GM12878 (cell line): ENCODE results near the gene GGPS1. TPM values are rescaled to one million over a fixed set of nuclear protein-coding genes. Genes with fewer than 3 reads are reported as not detected.
A peak's percentile ranks its signal among the peaks of the same experiment; 100 is the strongest.

Experiments
- ATAC-seq: fragments of 200-7000 bp; cut with Tn5 transposase; 3 replicates; pipeline ENCODE4 v1.9.1; 2020; ENCODE audit warnings: mild to moderate bottlenecking, moderate library complexity
- BruUV-seq: library from RNA; stranded (reverse); fragments of 400-500 nt; replicated peaks from 2 replicates; lab custom pipeline; 2021; lab: Mats Ljungman, UMichigan
- CTCF ChIA-PET: fragments of 300-600 bp; sonication (Branson Sonifier 250); formaldehyde crosslinking; extraction: SDS; loops from one replicate; lab custom pipeline; 2021; ENCODE audit warnings: inconsistent platforms; lab: Yijun Ruan, JAX
- POLR2A ChIA-PET: fragments of 350-600 bp; formaldehyde crosslinking; extraction: SDS; loops from one replicate; lab custom pipeline; 2021; ENCODE audit warnings: inconsistent platforms; lab: Charles Lee
- RAD21 ChIA-PET: fragments of 300-600 bp; sonication (Branson Sonifier 250); formaldehyde crosslinking; loops from one replicate; lab custom pipeline; 2023; ENCODE audit warnings: antibody characterized with exemption; ENCODE audit not compliant: unreplicated experiment; lab: Charles Lee
- SMC1A ChIA-PET: fragments of 300-600 bp; sonication (Branson Sonifier 250); formaldehyde crosslinking; loops from one replicate; lab custom pipeline; 2023; ENCODE audit not compliant: unreplicated experiment, uncharacterized antibody; lab: Charles Lee
- DNase-seq: peaks from one replicate; pipeline ENCODE4 v3.0.0-alpha.2; 2011; ENCODE audit warnings: low read depth, low spot score
- FAIRE-seq: peaks from 3 replicates; lab custom pipeline; 2011; peaks lifted over from hg19 to GRCh38; lab: Jason Lieb, UNC
- H2AFZ ChIP-seq: 2 replicates; pipeline ENCODE4 v1.6.0; 2011; ENCODE audit warnings: low read depth, low read length, control low read depth; ENCODE audit not compliant: control insufficient read depth
- H3K27ac ChIP-seq: 2 replicates; pipeline ENCODE4 v1.5.1; 2011; ENCODE audit warnings: control low read depth; ENCODE audit not compliant: control insufficient read depth, insufficient read depth
- H3K27me3 ChIP-seq, 2 experiments: replicated peaks in 1 of 2; 2 replicates each; pipeline versions ENCODE4 v1.6.0 to v1.6.1; 2011; ENCODE audit warnings: low read length in 1 of 2; ENCODE audit not compliant: control insufficient read depth in 2 of 2, insufficient read depth in 2 of 2
- H3K36me3 ChIP-seq, 2 experiments: 2 replicates each; pipeline ENCODE4 v1.5.1; 2011; ENCODE audit warnings: low read length in 1 of 2; ENCODE audit not compliant: control insufficient read depth in 2 of 2, insufficient read depth in 2 of 2
- H3K4me1 ChIP-seq: 2 replicates; pipeline ENCODE4 v1.6.1; 2011; ENCODE audit warnings: mild to moderate bottlenecking, low read length, moderate library complexity, mixed read lengths; ENCODE audit not compliant: control insufficient read depth, insufficient read depth
- H3K4me2 ChIP-seq: 2 replicates; pipeline ENCODE4 v1.6.0; 2011; ENCODE audit warnings: control low read depth; ENCODE audit not compliant: control insufficient read depth, insufficient read depth
- H3K4me3 ChIP-seq: fragments of 200-600 bp; sonication (generic); 2 replicates; pipeline ENCODE4 v1.5.1; 2016
- H3K79me2 ChIP-seq: 2 replicates; pipeline ENCODE4 v1.6.0; 2011; ENCODE audit warnings: low read length; ENCODE audit not compliant: control insufficient read depth, insufficient read depth
- H3K9ac ChIP-seq: 2 replicates; pipeline ENCODE4 v1.8.0; 2011; ENCODE audit warnings: low read length, control low read depth, mixed read lengths; ENCODE audit not compliant: control insufficient read depth, insufficient read depth
- H3K9me3 ChIP-seq: replicated peaks from 3 replicates; pipeline ENCODE4 v1.5.1; 2011; ENCODE audit warnings: mild to moderate bottlenecking, low read length; ENCODE audit not compliant: control insufficient read depth, insufficient read depth
- H4K20me1 ChIP-seq: 2 replicates; pipeline ENCODE4 v1.6.0; 2011; ENCODE audit not compliant: control insufficient read depth, insufficient read depth
- EP300 ChIP-seq, 2 experiments: fragments of 150-350 bp in 1 of 2; IDR thresholded peaks; 2 replicates each; pipeline ENCODE4 v1.6.1; 2011 to 2012; ENCODE audit warnings: low read depth in 2 of 2, low read length in 2 of 2, borderline replicate concordance in 1 of 2, improper control_type of control experiment in 1 of 2, inconsistent platforms in 1 of 2; ENCODE audit not compliant: control insufficient read depth in 1 of 2
- GABPA ChIP-seq: IDR thresholded peaks from 2 replicates; pipeline ENCODE4 v1.6.1; 2014; ENCODE audit warnings: antibody characterized with exemption, low read depth, mild to moderate bottlenecking, inconsistent platforms
- GATAD2B ChIP-seq: fragments of 450-650 bp; conservative IDR thresholded peaks from 2 replicates; pipeline ENCODE4 v1.6.1; 2017; ENCODE audit warnings: low read depth, mild to moderate bottlenecking, moderate library complexity
- HDGF ChIP-seq: fragments of 450-650 bp; IDR thresholded peaks from 2 replicates; pipeline ENCODE4 v1.6.1; 2016; ENCODE audit warnings: antibody characterized with exemption
- IKZF2 ChIP-seq, 2 experiments: fragments of 450-650 bp; IDR thresholded peaks; 2 replicates each; pipeline ENCODE4 v1.6.1; 2017; ENCODE audit warnings: mild to moderate bottlenecking in 2 of 2, moderate library complexity in 2 of 2
- JUNB ChIP-seq: IDR thresholded peaks from 2 replicates; pipeline ENCODE4 v1.6.1; 2016; ENCODE audit warnings: antibody characterized with exemption, mild to moderate bottlenecking
- MLLT1 ChIP-seq: fragments of 450-650 bp; IDR thresholded peaks from 2 replicates; pipeline ENCODE4 v1.6.1; 2016; ENCODE audit warnings: mild to moderate bottlenecking
- NBN ChIP-seq: fragments of 450-650 bp; IDR thresholded peaks from 2 replicates; pipeline ENCODE4 v1.6.1; 2016
- POLR2AphosphoS2 ChIP-seq: IDR thresholded peaks from 2 replicates; pipeline ENCODE4 v1.6.1; 2011; ENCODE audit warnings: low read depth, mild to moderate bottlenecking, low read length, improper control_type of control experiment, moderate library complexity
- RELB ChIP-seq: fragments of 450-650 bp; IDR thresholded peaks from 2 replicates; pipeline ENCODE4 v1.6.1; 2017; ENCODE audit warnings: low read depth, mild to moderate bottlenecking, moderate library complexity
- SIX5 ChIP-seq: IDR thresholded peaks from 2 replicates; pipeline ENCODE4 v1.6.1; 2011; ENCODE audit warnings: mild to moderate bottlenecking, low read depth, low read length, moderate library complexity; ENCODE audit not compliant: severe bottlenecking
- SMAD1 ChIP-seq: fragments of 450-650 bp; IDR thresholded peaks from 2 replicates; pipeline ENCODE4 v1.6.1; 2018; ENCODE audit warnings: mild to moderate bottlenecking, low read depth; ENCODE audit not compliant: partially characterized antibody
- SREBF1 ChIP-seq: IDR thresholded peaks from 2 replicates; pipeline ENCODE4 v1.6.1; 2012; ENCODE audit warnings: mild to moderate bottlenecking, low read length
- SRF ChIP-seq, 2 experiments: IDR thresholded peaks; 2 replicates each; pipeline ENCODE4 v1.6.1; 2011; ENCODE audit warnings: low read depth in 2 of 2, low read length in 2 of 2, mild to moderate bottlenecking in 1 of 2, moderate library complexity in 1 of 2
- SUPT20H ChIP-seq: IDR thresholded peaks from 2 replicates; pipeline ENCODE4 v1.6.1; 2011; ENCODE audit warnings: low read depth, mild to moderate bottlenecking, low read length, moderate library complexity, borderline replicate concordance; ENCODE audit not compliant: control insufficient read depth
- SUZ12 ChIP-seq: fragments of 200-600 bp; sonication (generic); IDR thresholded peaks from one replicate; pipeline ENCODE4 v1.6.1; 2018; ENCODE audit warnings: antibody characterized with exemption, mild to moderate bottlenecking; ENCODE audit not compliant: unreplicated experiment
- ZNF274 ChIP-seq: IDR thresholded peaks from one replicate; pipeline ENCODE4 v1.8.0; 2011; ENCODE audit not compliant: insufficient read length, insufficient read depth
- WGBS: methylation state at CpG from one replicate; pipeline ENCODE4 v1.1.6; 2016; ENCODE audit warnings: low lambda C conversion rate; ENCODE audit not compliant: insufficient replicate concordance, insufficient coverage; ENCODE audit errors: missing lambda C conversion rate; 5-methylcytosine and 5-hydroxymethylcytosine counted together
- in situ Hi-C: fragments of 300-500 bp; cut with MboI; formaldehyde crosslinking; loops from 9 replicates; pipeline ENCODE4 v1.14.3; 2018; ENCODE audit warnings: mixed read lengths
- intact Hi-C: fragments of 100-400 bp; cut with micrococcal nuclease; formaldehyde crosslinking; loops from one replicate; pipeline ENCODE4 v1.14.2; 2022; ENCODE audit not compliant: unreplicated experiment
- polyA plus RNA-seq, 11 experiments: library from polyadenylated mRNA; depleted of rRNA in 4 of 11; unstranded in 6 of 11; stranded (reverse) in 5 of 11; fragments of >200 nt; fragmentation: Nextera tagmentation in 4 of 11; fragmentation: Illumina TruSeq in 1 of 11; extraction: Ambion mirVana in 4 of 11; extraction: Trizol in 1 of 11; gene quantifications; 1 replicate in 1 of 11; 2 replicates in 10 of 11; pipeline versions ENCODE4 v1.2.1 to v1.2.3, GENCODE V29; 2011 to 2016; ENCODE audit warnings: inconsistent platforms in 2 of 11, missing spikeins in 2 of 11, low read depth in 1 of 11
- total RNA-seq, 4 experiments: library from RNA; depleted of rRNA in 3 of 4; stranded (reverse); fragments of >200 nt in 3 of 4; fragmentation: Illumina TruSeq in 1 of 4; extraction: Trizol in 1 of 4; gene quantifications; 2 replicates each; pipeline versions ENCODE4 v1.2.1 to v1.2.3, GENCODE V29; 2013 to 2021
- TF ChIP-seq, protein P1 (sequence below): IDR thresholded peaks from 2 replicates; pipeline ENCODE4 v1.6.1; 2011; ENCODE audit warnings: borderline replicate concordance, low read depth, mild to moderate bottlenecking, moderate library complexity, mixed read lengths, low read length; ENCODE audit not compliant: insufficient read depth; ENCODE audit errors: extremely low read length

The GGPS1 gene
- total and polyA plus RNA-seq, 10 of the 15 experiments (the other 5 are each of a cell fraction or from before 2014, with no cell fraction given): 15.1 to 36.0 (median 25.3) TPM

DNA sequence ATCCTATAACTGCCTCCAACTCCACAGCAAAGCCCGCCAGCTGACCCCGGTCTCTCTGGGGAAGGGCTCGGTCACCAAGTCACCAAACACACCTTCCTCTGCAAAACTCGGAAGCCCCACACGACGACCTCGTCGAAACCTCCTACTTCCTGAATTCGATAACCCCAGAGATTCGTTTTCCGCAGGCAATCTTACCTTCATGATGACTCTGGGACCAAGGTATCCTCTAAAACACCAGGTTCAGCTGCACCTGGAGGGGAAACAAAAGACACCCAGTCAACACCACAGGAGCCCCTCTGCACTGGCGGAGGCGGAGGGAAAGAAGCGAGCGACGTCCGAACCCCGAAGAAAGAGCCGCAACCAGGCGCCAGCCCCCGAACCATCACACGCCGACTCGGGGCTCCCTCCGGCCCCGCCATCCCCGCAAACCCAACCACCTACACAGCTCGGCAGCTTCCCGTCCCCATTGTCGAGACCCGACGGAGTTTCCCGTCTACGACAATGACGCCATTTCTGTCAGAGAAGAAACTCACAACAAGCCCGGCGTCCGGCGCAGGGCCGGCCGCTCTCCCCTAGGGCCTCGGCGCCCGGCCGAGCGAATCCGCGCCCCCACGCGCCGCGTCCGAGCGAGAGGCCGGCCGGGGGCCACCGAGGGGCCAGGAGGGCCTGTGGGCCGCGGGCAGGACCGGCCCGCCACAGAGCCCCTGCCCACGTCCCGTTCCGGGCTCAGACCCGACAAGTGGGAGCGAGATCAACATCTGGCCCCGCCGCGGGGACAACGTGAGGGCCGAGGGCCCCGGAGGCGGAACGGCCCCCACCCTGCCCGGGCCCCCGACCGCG, 1.4 kb upstream of the GGPS1 start:
- no peaks in the 10 kb centered on the region for H3K27me3 ChIP-seq
- DNase-seq (peak; percentile 32), FAIRE-seq (peak; percentile 71), ATAC-seq (peak; percentile 10)
- H3K9ac ChIP-seq: peak overlapping the region; percentile 96
- H3K4me2 ChIP-seq: peak overlapping the region; percentile 86
- no TSS peak for BruUV-seq
- in situ Hi-C loops: no loop called here
- RAD21 ChIA-PET: interaction anchor here (2.9 kb wide), 1 partner anchor 68 kb away, joined by 15 read pairs; no protein-coding TSS in a partner anchor
- peak overlapping the region; percentile 84 for H3K4me3 ChIP-seq
- H3K79me2 ChIP-seq: peaks cover 90% of the 10 kb centered on the region
- peaks cover 8% of the 10 kb centered on the region; the same call in 1 of the 2 replicates for H3K4me1 ChIP-seq
- H3K27ac ChIP-seq: peak overlapping the region; percentile 83
- POLR2A ChIA-PET: interaction anchor here (0.8 to 3.5 kb wide), 4 partner anchors 9 to 65 kb away, joined by 4 to 16 read pairs (median 6); no protein-coding TSS in a partner anchor
- peaks cover 2% of the 10 kb centered on the region for H4K20me1 ChIP-seq
- WGBS: under 1% methylated on average over 77 of the region's 78 CpGs
- CTCF ChIA-PET: interaction anchor here (0.6 to 2.8 kb wide), 3 partner anchors 9 to 90 kb away, joined by 3 to 16 read pairs (median 3); no protein-coding TSS in a partner anchor
- no peaks in the 10 kb centered on the region; the same call in 2 of the 3 replicates for H3K9me3 ChIP-seq
- peak overlapping the region; percentile 2 for H2AFZ ChIP-seq
- SMC1A ChIA-PET: interaction anchor here (1.4 to 4.3 kb wide), 3 partner anchors 55 to 75 kb away, joined by 5 to 21 read pairs (median 6); no protein-coding TSS in a partner anchor
- intact Hi-C loops: loop anchor here (5.0 kb wide), 2 partner anchors 175 to 200 kb away; partner anchors contain the start of genes B3GALNT2 and TOMM20
- H3K36me3 ChIP-seq: peaks cover 0 to 3% of the 10 kb centered on the region in 2 experiments; a peak in 1 of 4 replicates
- TF ChIP-seq SUZ12 (no peak), SREBF1 (no peak), ZNF274 (no peak), GABPA (no peak), MLLT1 (peak; percentile 39; the same call in 1 of the 2 replicates), NBN (peak; percentile 70), HDGF (0 out of 2 replicates have a peak, but pooled peaks have one; percentile 58), JUNB (no peak), GATAD2B (no peak; the same call in none of the 2 replicates), SUPT20H (no peak), RELB (peak; percentile 41; the same call in 1 of the 2 replicates), POLR2AphosphoS2 (no peak), IKZF2 (IDR thresholded peaks at IDR 0.05) (peak in 1 of 2 experiments; percentile 16; a peak in 1 of 4 replicates), SRF (IDR thresholded peaks at IDR 0.05; ENCODE audit: low read depth in 2 of 2, low read length in 2 of 2) (no peak), SIX5 (no peak), SMAD1 (no peak), EP300 (IDR thresholded peaks at IDR 0.05; ENCODE audit: borderline replicate concordance in 1 of 2, control insufficient read depth in 1 of 2, low read depth in 2 of 2, low read length in 2 of 2) (no peak)
- TF ChIP-seq, protein P1, sequence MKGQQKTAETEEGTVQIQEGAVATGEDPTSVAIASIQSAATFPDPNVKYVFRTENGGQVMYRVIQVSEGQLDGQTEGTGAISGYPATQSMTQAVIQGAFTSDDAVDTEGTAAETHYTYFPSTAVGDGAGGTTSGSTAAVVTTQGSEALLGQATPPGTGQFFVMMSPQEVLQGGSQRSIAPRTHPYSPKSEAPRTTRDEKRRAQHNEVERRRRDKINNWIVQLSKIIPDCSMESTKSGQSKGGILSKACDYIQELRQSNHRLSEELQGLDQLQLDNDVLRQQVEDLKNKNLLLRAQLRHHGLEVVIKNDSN: no peak
